GM11168 (cell line): ENCODE measurements around the gene ERGIC3.

Experiments used
- in situ Hi-C: fragments of 300-500 bp; cut with MboI; formaldehyde crosslinking; loops from one replicate; pipeline ENCODE4 v1.12.0; 2022; ENCODE audit warnings: low sequenced_read_pairs; ENCODE audit not compliant: unreplicated experiment

ERGIC3 gene

GRCh38 chr20:35588397-35588796 lies 46.5 kb downstream of the ERGIC3 start:
- in situ Hi-C loops, result no loop called here

- in situ Hi-C loops, result no loop called here
Measured at GRCh38 chr20:35592339-35592974, 50.6 kb downstream of the ERGIC3 start.

- in situ Hi-C loops, result no loop called here
Measured at GRCh38 chr20:35595456-35595855, 53.6 kb downstream of the ERGIC3 start.

GRCh38 chr20:35595901-35596300 lies 54.0 kb downstream of the ERGIC3 start:
- in situ Hi-C loops, result no loop called here

- in situ Hi-C loops, result no loop called here
Measured at GRCh38 chr20:35597186-35597585, 55.3 kb downstream of the ERGIC3 start.

GRCh38 chr20:35598476-35598875 lies 56.6 kb downstream of the ERGIC3 start:
- in situ Hi-C loops, result no loop called here

GRCh38 chr20:35598899-35599775 lies 57.3 kb downstream of the ERGIC3 start:
- in situ Hi-C loops, result no loop called here

- in situ Hi-C loops, result no loop called here
Measured at GRCh38 chr20:35599776-35600120, 57.9 kb downstream of the ERGIC3 start.

- in situ Hi-C loops, result no loop called here
Measured at GRCh38 chr20:35600176-35600992, 58.5 kb downstream of the ERGIC3 start.

- in situ Hi-C loops, result no loop called here
Measured at GRCh38 chr20:35600993-35601973, 59.4 kb downstream of the ERGIC3 start.

GRCh38 chr20:35601990-35602389 lies 60.1 kb downstream of the ERGIC3 start:
- in situ Hi-C loops, result no loop called here

- in situ Hi-C loops, result no loop called here
Measured at GRCh38 chr20:35602851-35603495, 61.1 kb downstream of the ERGIC3 start.

GRCh38 chr20:35603695-35604448 lies 62.0 kb downstream of the ERGIC3 start:
- in situ Hi-C loops, result no loop called here

- in situ Hi-C loops, result no loop called here
Measured at GRCh38 chr20:35604449-35604747, 62.5 kb downstream of the ERGIC3 start.

GRCh38 chr20:35606127-35606526 lies 64.2 kb downstream of the ERGIC3 start:
- in situ Hi-C loops, result no loop called here
